Pons (tissue), 1 donor: Measurements from ENCODE around the gene PHETA1.
"Not testable (repeated sequence)": the region's sequence is repeated elsewhere in the genome, so short reads cannot be mapped to it uniquely, and the experiment has no call there.

Experiments used
- DNase-seq: peaks from one replicate; pipeline ENCODE4 v3.0.0-alpha.2; 2016; ENCODE audit warnings: low spot score

PHETA1 gene

DNA sequence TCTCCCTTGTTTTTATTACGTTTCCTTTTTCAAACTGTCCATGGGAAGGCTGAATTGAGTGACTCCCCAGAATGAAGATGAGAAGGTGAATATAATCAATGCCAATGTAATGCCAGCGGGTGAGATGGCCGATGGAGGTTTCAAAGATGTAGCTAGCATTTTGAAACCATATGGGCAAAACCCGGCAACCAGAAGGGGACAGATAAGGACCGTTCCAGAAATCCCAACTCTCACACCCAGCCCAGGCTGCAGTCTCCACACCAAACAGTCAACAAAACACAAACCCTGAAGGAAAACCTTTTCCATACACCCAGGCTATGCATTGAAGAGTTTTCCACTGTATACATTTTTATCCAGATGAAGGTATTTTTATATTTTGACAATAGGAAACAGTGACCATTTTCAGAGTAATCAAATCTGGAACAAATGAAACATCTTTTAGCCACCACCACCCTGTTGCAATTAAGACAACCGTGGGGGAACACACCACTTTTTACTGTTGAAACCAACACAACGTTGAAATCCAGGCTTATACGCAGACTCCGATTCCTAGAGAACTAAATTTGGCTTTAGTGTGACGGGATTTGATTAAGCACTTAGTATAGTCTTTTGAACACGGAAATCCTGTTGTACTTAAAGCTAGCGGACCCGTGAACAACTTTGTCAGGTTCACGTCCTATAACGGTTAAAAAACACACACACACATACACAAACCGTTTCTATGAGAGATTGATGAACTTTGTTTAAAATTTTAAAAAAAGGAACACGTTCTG, 19.0 kb downstream of the PHETA1 start:
- DNase-seq = no peak

DNA sequence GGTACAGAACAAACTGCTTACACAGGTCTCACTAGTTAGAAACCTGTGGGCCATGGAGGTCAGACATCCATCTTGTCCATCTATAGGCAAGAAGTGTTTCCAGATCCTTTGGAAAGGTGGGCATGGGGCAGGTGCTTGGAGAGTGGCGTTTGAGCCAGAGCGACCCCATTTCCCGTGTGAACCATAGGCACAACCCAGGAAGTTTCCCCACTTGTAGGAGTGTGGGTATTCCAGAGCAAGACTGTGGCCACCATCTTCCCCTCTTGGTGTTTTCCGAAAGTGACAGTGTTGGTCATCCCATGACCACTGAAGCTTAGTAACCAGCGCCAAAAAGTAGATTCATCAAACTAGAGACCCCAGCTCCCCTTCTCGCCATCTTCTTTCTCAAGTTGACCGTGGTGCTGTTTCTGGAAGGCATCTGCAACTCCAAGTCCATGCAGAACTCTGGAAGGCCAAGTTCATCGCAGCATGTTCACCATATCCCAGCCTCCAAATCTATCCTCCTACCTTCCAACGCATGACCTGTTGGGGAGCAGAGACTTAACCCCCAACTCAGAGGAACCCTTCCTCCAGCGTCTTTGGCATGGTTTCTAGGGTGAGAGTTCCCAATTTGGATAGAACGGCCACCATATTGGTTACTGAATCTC, 19.7 kb downstream of the PHETA1 start:
- no peak for DNase-seq

DNA sequence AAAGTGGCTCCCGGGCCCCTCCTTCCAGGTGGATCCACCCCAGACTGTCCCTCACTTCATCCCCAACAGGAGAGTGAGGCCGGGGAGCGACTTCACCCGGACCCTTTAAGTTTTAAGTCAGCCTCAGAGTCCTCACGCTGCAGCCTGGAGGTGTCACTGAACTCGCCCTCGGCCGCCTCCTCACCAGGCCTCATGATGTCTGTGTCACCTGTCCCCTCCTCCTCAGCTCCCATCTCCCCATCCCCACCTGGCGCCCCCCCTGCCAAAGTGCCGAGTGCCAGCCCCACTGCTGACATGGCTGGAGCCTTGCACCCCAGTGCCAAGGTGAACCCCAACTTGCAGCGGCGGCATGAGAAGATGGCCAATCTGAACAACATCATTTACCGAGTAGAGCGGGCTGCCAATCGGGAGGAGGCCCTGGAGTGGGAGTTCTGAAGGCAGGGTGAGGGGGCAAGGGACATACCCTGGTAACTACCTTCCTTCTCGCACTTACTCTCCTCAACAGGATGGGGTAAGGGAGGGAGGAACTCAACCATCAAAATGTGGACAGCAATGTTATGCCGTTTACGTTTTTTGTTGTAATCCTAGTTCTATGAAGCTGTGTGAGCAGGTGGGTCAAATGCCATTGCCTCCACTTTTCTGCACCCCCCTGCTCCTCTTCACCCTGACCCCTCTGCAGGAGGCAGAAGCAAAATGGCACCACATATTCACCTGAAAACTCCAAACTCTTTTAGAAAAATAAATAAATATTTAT, 20.8 kb downstream of the PHETA1 start:
- no peak for DNase-seq

DNA sequence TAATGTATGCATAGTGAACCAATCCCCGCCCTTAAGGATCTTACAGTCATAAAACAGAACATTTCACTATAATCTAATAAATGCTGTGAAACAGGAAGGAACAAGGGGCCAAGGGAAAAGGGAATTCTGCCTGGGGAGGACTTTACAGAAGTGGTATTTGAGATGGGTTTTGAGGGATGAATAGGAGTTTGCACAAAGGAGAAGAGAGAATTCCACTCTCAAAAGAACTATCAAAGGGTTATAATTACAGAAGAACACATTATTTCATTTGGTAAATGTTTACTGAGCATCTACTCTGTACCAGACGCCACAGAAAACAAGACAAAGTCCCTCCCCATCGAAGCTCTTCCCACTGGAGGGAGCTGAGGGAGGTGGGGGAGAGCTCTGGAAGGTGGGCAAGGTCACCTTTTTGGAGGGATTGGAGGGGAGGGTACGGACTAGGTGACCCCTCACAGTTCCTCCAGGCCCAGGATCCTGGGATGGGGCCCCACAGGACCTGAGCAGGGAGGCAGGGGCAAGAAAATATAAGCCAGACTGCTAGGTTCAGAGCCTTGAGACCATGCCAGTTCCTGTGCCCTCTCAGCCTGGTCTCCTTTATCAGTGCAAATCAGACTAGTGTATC, 24.5 kb downstream of the PHETA1 start:
- DNase-seq = no peak

DNA sequence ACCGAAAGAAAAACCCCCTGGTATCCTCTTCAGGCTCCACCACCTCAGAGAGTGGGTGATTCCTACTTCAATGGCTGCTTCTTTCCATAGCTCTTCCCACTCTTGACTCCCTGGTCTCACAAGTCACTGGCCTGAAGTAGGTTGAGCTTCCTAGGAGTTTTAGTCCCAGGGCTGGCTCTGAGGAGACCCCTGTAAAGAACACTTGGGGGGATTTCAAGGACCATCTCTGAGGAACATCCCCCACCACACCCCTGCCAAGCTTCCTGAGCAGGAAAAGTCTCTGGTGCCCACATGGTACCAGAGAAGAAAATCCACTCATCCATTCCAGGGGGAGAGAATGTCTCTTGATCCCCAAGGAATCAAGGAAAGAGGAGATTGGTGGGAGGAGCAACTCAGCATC, 25.7 kb downstream of the PHETA1 start:
- no peak for DNase-seq

DNA sequence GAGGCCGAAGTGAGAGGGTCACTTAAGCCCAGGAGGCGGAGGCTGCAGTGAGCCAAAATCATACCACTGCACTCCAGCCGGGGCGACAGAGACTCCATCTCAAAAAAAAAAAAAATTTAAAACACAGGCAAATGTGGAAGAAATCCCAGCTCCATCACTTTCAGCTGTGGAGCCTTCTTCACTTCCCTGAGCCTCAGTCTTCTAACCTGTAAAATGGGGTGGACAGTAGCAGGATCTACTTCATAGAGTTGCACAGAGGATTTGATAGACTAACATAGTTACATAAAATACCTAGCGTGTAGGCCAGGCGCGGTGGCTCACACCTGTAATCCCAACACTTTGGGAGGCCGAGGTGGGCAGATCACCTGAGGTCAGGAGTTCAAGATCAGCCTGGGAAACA, 26.5 kb downstream of the PHETA1 start:
- DNase-seq = no peak

DNA sequence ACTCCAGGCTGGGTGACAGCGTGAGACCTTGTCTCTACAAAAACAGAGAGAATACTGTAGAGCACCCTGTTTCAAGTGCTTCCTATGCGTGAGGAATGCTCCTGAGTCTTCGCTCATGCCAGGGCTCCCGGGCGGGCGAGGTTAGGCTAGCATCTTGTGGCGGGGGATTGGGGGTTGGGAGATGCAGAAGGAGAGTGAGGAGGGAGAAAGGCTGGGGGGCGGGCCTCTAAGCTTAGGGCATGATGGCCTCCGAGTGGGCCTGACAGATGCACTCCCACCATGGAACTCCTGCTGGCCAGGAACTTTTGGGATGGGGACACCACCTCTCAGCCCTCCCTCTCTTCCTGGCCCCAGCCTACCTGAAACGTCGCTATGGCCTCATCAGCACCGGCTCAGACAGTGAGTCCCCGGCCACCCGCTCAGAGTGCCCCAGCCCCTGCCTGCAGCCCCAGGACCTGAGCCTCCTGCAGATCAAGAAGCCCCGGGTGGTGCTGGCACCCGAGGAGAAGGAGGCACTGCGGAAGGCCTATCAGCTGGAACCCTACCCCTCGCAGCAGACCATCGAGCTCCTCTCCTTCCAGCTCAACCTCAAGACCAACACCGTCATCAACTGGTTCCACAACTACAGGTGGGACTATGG, 27.3 kb downstream of the PHETA1 start:
- DNase-seq = no peak

DNA sequence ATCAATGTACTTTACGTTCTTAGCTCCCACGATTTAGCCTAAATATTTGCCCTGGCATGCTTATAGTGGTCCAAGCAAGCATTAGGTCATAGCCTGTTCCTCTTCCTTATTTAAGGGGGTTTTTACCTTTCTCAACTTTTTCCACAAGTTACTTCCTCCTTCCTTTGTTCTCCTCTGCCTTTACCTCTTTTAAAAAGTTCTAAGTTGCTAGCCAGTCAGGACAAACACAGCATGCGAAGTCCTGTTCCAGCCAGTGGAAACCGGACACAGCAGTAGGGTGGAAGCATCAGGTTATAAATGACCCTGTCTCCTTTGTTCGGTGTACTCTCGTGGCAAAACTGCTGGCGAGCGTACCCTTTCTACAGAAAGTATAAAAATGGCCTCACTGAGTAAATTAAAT, 28.2 kb downstream of the PHETA1 start:
- not testable (repeated sequence) for DNase-seq

DNA sequence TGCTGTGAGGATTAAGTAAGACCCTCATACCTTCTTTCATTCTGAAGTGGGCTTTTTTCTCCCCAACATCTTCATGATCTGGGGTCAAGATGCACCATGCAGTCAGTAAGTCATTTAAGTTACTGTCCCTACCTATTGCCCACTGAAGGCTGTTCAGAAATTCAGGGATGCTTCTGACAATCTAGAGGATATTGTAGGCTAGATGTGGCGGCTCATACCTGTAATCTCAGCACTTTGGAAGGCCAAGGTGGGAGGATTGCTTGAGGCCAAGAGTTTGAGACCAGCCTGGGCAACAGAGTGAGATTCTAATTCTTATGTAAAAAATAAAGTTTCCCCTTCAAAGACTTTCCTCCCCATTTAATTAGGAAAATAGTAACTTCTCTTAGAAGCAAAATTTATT, 28.7 kb downstream of the PHETA1 start:
- DNase-seq = no peak

DNA sequence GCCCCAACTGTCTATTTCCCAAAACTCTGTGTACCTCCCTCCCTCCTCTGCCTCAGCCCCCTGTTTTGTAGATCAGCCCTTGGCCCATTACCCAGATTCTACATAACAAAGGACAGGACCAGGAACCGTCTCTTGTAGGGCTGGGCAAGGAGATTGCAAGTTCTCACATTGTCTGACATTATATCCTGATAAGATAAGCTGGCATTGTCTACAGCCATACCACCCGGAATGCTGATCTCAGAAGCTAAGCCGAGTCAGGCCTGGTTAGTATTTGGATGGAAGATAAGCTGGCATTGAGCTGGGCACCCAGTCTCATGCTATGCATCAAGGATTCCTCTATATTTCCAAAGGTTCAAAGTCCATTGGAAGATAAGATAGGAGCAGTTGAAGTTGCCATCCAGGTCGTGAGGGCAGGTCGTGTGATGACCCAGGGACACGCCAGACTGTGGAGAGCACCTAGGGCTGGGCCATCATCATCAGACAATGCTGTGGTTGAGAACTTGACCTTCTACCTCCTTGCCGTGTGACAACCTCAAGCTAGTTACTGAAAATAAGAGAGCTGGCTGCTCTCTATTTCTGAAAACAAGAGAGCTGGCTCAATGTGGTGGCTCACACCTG, 29.5 kb downstream of the PHETA1 start:
- no peak for DNase-seq

DNA sequence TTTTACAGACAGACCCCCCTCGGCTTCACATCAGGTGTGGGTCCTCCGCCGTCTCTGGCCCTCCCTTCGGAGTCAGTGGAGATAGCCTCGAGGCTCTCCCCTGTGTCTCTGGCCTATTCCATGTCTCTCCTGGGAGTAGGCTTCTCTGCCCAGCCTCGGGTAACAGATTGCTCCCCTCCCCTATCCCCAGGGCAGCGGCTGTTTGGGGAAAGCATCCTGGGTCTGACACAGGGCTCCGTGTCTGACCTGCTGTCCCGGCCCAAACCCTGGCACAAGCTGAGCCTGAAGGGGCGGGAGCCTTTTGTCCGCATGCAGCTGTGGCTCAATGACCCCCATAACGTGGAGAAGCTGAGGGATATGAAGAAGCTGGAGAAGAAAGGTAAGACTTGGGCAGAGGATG, 30.8 kb downstream of the PHETA1 start:
- no peak for DNase-seq

DNA sequence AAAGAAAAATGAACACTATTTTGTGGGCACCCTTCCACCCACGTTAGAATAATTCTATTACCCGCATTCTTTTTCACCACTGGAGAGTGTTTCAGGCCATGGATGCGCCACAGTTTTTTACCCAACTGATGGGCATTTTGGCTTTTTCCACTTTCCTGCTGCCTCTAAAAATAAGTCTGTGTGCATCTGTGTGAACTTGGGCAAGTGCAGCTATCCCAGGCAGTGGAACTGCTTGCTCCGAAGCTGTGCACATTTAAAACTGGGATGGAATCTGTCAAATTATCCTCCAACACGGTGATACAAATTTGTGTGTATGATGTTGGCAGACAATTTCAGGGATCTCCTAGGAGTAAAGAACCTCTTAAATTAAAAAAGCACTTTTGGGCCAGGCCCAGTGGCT, 31.5 kb downstream of the PHETA1 start:
- no peak for DNase-seq

DNA sequence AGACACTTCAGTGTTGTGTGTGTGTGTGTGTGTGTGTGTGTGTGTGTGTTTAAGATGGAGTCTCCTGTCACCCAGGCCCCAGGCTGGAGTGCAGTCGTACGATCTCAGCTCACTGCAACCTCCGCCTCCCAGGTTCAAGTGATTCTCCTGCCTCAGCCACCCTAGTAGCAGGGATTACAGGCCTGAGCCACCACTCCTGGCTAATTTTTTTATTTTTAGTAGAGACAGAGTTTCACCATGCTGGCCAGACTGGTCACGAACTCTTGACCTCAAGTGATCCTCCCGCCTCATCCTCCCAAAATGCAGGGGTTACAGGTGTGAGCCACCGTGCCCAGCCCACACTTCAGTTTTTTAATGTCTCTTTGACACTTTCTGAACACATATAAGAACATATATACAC, 32.5 kb downstream of the PHETA1 start:
- not testable (repeated sequence) for DNase-seq

DNA sequence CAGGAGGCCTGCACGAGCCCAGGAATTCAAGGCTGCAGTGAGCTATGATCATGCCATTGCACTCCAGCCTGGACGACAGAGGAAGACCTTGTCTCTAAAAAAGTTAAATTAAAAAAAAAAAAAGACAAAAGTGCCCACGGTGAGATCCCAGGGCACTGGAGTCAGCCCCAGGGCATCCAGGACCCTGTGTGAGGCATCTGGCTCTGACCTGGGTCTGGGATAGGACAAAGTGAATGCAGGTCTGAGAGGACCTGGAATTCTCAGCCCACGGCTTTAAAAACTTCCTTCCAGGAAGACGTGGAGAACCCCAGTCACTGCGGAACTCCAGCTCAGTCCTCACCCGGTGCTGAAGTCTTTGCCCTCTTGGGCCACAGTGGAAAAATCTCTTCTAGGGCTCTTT, 33.1 kb downstream of the PHETA1 start:
- no peak for DNase-seq

DNA sequence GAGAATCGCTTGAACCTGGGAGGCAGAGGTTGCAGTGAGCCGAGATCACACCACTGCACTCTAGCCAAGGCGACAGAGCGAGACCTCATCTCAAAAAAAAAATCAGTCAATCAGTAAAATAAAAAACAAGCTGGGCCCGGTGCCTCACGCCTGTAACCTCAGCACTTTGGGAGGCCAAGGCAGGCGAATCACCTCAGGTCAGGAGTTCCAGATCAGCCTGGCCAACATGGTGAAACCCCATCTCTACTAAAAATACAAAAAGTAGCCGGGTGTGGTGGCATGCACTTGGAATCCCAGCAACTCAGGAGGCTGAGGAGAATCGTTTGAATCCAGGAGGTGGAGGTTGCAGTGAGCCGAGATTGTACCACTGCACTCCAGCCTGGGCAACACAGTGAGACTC, 33.6 kb downstream of the PHETA1 start:
- not testable (repeated sequence) for DNase-seq

DNA sequence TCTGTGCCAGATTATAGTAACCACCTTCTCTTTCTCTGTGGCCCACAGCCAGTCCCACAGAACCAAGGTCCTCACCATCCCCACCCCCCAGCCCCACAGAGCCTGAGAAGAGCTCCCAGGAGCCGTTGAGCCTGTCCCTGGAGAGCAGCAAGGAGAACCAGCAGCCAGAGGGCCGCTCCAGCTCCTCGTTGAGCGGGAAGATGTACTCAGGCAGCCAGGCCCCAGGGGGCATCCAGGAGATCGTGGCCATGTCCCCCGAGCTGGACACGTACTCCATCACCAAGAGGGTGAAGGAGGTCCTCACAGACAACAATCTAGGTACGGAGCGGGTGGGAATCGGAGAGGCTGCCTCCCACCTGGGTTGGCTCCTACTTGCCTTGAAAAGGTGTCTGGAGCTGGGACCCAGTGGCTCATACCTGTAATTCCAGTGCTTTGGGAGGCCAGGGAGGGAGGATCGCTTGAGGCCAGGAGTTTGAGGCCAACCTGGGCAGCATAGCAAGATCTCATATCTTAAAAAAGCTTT, 34.4 kb downstream of the PHETA1 start:
- DNase-seq = no peak

DNA sequence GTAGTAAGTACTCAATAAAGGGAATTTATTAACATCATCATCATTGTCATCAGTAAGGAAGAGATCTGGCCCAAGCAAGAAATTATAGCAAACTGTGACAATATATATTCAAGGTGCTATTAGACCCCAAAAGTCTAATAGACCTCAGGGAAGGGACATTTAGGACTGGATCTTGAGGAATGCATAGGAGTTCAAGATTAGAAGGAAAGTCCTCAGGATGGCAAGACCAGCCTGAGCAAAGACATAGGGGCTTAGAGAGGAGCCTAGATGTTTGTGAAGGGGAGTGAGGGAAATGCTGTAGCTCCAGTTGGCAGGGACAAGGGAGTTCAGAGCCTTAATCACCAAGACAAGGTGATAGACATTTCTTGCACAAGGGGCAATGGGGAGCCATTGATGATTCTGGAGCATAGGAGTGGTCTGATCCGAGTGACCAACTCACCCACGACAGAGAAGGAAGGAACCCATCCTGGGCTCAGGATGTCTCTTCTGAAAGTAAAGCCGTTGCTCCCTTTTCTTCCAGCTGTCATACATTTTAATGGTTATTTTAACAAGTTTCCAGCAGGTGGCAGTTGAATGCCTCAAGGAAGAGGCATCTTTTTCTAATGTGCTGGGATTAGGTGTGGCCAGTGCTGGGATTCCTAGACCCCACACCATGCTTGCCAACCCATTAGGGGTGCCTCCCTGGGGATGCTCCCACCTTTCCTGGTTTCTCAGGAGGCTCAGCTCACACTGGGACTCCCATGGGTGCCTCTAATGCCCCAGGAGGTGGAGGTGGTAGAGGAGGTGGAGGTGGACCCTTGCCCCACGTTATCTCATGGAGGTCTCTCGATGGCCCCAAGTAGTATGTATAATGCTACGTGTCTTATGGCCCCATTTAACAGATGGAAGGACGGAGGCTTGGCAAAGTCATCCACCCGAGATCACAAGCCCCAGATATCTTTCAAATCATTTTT, 37.8 kb downstream of the PHETA1 start:
- DNase-seq = peak; percentile 23

DNA sequence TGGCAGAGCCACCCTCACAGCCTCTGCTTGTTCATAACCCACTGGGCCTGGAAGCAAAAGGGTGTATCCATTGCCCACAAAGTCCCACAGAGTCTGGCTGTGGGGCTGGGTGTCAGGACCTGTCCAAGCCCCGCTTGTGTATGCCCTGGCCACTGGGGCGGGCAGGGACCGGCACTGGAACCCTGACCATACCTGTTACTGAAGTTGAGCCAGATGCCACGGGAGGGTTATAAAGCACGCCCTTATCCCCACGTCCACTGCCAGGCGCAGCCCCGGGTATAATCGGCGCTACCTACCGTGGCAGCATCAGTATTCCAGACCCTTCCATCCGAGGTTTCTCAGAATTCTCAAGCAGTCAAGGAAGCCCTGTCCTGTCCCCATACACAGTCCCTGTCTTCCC, 40.8 kb downstream of the PHETA1 start:
- no peak for DNase-seq

DNA sequence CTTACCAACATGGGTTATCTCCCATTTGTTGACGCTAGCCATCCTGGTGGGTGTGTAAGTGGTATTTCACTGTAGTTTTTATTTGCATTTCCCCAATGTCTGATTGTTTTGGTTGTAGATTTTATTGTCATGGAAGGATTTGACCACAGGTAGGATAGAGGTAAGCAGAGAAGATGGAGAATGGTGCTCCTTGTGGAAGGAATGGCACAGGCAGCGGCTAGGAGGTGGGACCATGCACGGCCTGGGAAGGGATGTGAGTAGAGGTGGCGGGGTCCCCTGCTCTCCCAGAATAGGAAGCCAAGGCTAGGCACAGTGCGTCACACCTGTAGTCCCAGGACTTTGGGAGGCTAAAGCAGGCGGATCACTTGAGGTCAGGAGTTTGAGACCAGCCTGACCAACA, 41.4 kb downstream of the PHETA1 start:
- DNase-seq = no peak
